ENCODE results near the gene GH1. TPM values are rescaled to one million over a fixed set of nuclear protein-coding genes. Genes with fewer than 3 reads are reported as not detected.
"Not testable (repeated sequence)": the region's sequence is repeated elsewhere in the genome, so short reads cannot be mapped to it uniquely, and the experiment has no call there.

The GH1 gene
- total and polyA plus RNA-seq, 8 donors = not detected

- H3K36me3 ChIP-seq = no peaks in the 10 kb centered on the region
- peaks cover 0 to 19% (median 3%) of the 10 kb centered on the region in 3 donors for H3K27me3 ChIP-seq
- 40 to 61% (median 51%) methylated on average over 7 to 10 of the region's 10 CpGs for WGBS, 5 donors
- no peak for DNase-seq
- intact Hi-C loops (cut with DNase I; ENCODE audit: low total_unique reads) = loop anchor here (10.0 kb wide), 1 partner anchor 216 kb away; the partner anchor contains the start of gene ERN1
- peaks cover 0 to 4% (median 0%) of the 10 kb centered on the region in 4 donors for H3K4me1 ChIP-seq
- no peak overlapping the region for H3K27ac ChIP-seq
- no peak for TF ChIP-seq POLR2A (IDR thresholded peaks at IDR 0.05)
- TF ChIP-seq CTCF (IDR thresholded peaks at IDR 0.05) = no peak
- TF ChIP-seq POLR2AphosphoS5 (IDR thresholded peaks at IDR 0.05) = no peak
- no peak for TF ChIP-seq EP300 (IDR thresholded peaks at IDR 0.05)
- no peaks in the 10 kb centered on the region for H3K9me3 ChIP-seq
- H3K4me3 ChIP-seq = no peak overlapping the region
These were observed 334 bp downstream of the GH1 start for GRCh38 chr17:63918305-63918704.

GRCh38 chr17:63917646-63918045 lies 993 bp downstream of the GH1 start:
- no peak for DNase-seq
- 69 to 88% (median 72%) methylated on average over 9 to 13 of the region's 13 CpGs for WGBS, 5 donors
- no peak for TF ChIP-seq EP300 (IDR thresholded peaks at IDR 0.05)
- TF ChIP-seq POLR2AphosphoS5 (IDR thresholded peaks at IDR 0.05) = no peak
- TF ChIP-seq CTCF (IDR thresholded peaks at IDR 0.05) = no peak
- TF ChIP-seq POLR2A (IDR thresholded peaks at IDR 0.05) = no peak
- no peak overlapping the region for H3K4me3 ChIP-seq
- H3K9me3 ChIP-seq = no peaks in the 10 kb centered on the region
- H3K27me3 ChIP-seq = peaks cover 0 to 19% (median 3%) of the 10 kb centered on the region in 3 donors
- H3K27ac ChIP-seq = no peak overlapping the region
- intact Hi-C loops (cut with DNase I; ENCODE audit: low total_unique reads) = loop anchor here (10.0 kb wide), 1 partner anchor 217 kb away; the partner anchor contains the start of gene ERN1
- peaks cover 0 to 4% (median 0%) of the 10 kb centered on the region in 4 donors for H3K4me1 ChIP-seq
- H3K36me3 ChIP-seq = no peaks in the 10 kb centered on the region

DNA sequence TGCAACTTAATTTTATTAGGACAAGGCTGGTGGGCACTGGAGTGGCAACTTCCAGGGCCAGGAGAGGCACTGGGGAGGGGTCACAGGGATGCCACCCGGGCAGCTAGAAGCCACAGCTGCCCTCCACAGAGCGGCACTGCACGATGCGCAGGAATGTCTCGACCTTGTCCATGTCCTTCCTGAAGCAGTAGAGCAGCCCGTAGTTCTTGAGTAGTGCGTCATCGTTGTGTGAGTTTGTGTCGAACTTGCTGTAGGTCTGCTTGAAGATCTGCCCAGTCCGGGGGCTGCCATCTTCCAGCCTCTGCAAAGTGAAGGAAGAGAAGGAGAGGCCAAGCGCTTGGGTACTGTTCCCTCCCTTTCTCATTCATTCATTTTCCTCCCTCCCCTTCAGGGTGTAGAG lies 1.4 kb downstream of the GH1 start:
- intact Hi-C loops (cut with DNase I; ENCODE audit: low total_unique reads) = loop anchor here (10.0 kb wide), 1 partner anchor 218 kb away; the partner anchor contains the start of gene ERN1
- DNase-seq = not testable (repeated sequence)

DNA sequence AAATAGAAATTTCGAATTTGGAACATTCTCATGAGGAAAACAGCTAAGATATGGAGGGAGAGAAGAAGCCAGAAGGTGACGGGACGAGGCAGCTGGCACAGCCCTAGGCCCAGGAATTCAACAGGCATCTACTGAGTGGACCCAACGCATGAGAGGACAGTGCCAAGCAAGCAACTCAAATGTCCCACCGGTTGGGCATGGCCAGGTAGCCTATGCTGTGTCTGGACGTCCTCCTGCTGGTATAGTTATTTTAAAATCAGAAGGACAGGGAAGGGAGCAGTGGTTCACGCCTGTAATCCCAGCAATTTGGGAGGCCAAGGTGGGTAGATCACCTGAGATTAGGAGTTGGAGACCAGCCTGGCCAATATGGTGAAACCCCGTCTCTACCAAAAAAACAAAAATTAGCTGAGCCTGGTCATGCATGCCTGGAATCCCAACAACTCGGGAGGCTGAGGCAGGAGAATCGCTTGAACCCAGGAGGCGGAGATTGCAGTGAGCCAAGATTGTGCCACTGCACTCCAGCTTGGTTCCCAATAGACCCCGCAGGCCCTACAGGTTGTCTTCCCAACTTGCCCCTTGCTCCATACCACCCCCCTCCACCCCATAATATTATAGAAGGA lies 2.0 kb downstream of the GH1 start:
- TF ChIP-seq EP300 (IDR thresholded peaks at IDR 0.05) (no peak), POLR2AphosphoS5 (IDR thresholded peaks at IDR 0.05) (no peak), POLR2A (IDR thresholded peaks at IDR 0.05) (no peak), CTCF (IDR thresholded peaks at IDR 0.05) (no peak)
- Histone ChIP-seq H3K27ac (no peak overlapping the region), H3K9me3 (no peaks in the 10 kb centered on the region), H3K27me3 (peaks cover 0 to 20% (median 3%) of the 10 kb centered on the region in 3 donors), H3K4me3 (no peak overlapping the region), H3K36me3 (no peaks in the 10 kb centered on the region), H3K4me1 (peaks cover 0 to 4% (median 0%) of the 10 kb centered on the region in 4 donors)
- DNase-seq = no peak
- intact Hi-C loops (cut with DNase I; ENCODE audit: low total_unique reads) = loop anchor here (10.0 kb wide), 1 partner anchor 218 kb away; the partner anchor contains the start of gene ERN1
- WGBS, 5 donors = 73 to 85% (median 82%) methylated on average over 11 to 12 of the region's 12 CpGs

More for the DNA sequence above, 1.4 kb downstream of the GH1 start:
- not testable (repeated sequence) for H3K9me3 ChIP-seq, H3K36me3 ChIP-seq, H3K27ac ChIP-seq, H3K4me1 ChIP-seq, H3K4me3 ChIP-seq
- peaks cover 0 to 19% (median 3%) of the 10 kb centered on the region in 3 donors for H3K27me3 ChIP-seq
- WGBS, 5 donors = 86 to 92% (median 90%) methylated on average over 8 to 11 of the region's 11 CpGs

DNA sequence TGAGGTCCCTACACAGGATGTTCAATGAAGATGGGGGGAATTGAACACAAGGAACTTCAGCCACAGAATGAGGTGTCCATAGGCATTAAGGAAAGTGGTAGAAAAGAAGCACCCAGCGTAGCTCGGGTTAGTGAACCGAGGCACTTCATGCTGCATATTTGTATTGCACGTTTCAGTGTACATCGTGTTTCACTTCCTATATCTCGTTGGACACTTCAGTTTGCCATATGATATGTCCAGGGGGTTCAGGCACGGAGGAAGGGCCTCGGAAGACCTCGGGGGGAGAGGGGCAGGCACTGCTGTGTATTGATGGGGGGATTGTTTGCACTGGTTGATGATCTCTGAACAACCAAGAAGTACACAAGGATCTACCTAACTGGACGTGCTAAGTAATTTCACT lies 2.9 kb downstream of the GH1 start:
- intact Hi-C loops (cut with DNase I; ENCODE audit: low total_unique reads) = loop anchor here (10.0 kb wide), 1 partner anchor 219 kb away; the partner anchor contains the start of gene ERN1
- not testable (repeated sequence) for H3K9me3 ChIP-seq, H3K4me3 ChIP-seq, H3K4me1 ChIP-seq, H3K36me3 ChIP-seq, DNase-seq, H3K27ac ChIP-seq
- peaks cover 0 to 30% (median 3%) of the 10 kb centered on the region in 3 donors for H3K27me3 ChIP-seq
- WGBS, 5 donors = 64 to 79% (median 73%) methylated on average over 10 of the region's 10 CpGs
